ENCODE data around the gene XCL2.
"Not testable (repeated sequence)": the region's sequence is repeated elsewhere in the genome, so short reads cannot be mapped to it uniquely, and the experiment has no call there.

The XCL2 gene

GRCh38 chr1:168555508-168556046 is 11.8 kb upstream of the XCL2 start:
- no peak for DNase-seq

- no peak for DNase-seq
Observed at GRCh38 chr1:168554603-168555483, 11.0 kb upstream of the XCL2 start.

GRCh38 chr1:168553680-168554553 is 10.1 kb upstream of the XCL2 start:
- DNase-seq = no peak

GRCh38 chr1:168552961-168553360 is 9.2 kb upstream of the XCL2 start:
- no peak for DNase-seq

- no peak for DNase-seq
Observed at GRCh38 chr1:168551688-168552087, 7.9 kb upstream of the XCL2 start.

- DNase-seq = no peak
Observed at GRCh38 chr1:168550971-168551370, 7.2 kb upstream of the XCL2 start.

GRCh38 chr1:168546553-168546895 is 2.7 kb upstream of the XCL2 start:
- not testable (repeated sequence) for DNase-seq

- DNase-seq = not testable (repeated sequence)
Observed at GRCh38 chr1:168545678-168546552, 2.1 kb upstream of the XCL2 start.

- DNase-seq = not testable (repeated sequence)
Observed at GRCh38 chr1:168542978-168543377, 819 bp downstream of the XCL2 start.

- not testable (repeated sequence) for DNase-seq
Observed at GRCh38 chr1:168540798-168541197, 3.0 kb downstream of the XCL2 start.

- peak; percentile 94 for DNase-seq
Observed at GRCh38 chr1:168535536-168535935, 8.3 kb downstream of the XCL2 start.

GRCh38 chr1:168531615-168532345 is 12.0 kb downstream of the XCL2 start:
- no peak for DNase-seq

- no peak for DNase-seq
Observed at GRCh38 chr1:168529518-168529917, 14.3 kb downstream of the XCL2 start.

- DNase-seq = no peak
Observed at GRCh38 chr1:168521401-168522000, 22.3 kb downstream of the XCL2 start.

GRCh38 chr1:168520832-168521231 is 23.0 kb downstream of the XCL2 start:
- DNase-seq = no peak

GRCh38 chr1:168520052-168520751 is 23.6 kb downstream of the XCL2 start:
- no peak for DNase-seq

GRCh38 chr1:168518813-168519212 is 25.0 kb downstream of the XCL2 start:
- no peak for DNase-seq

GRCh38 chr1:168518201-168518689 is 25.6 kb downstream of the XCL2 start:
- no peak for DNase-seq

GRCh38 chr1:168514455-168514854 is 29.3 kb downstream of the XCL2 start:
- DNase-seq = no peak

GRCh38 chr1:168513656-168514404 is 30.0 kb downstream of the XCL2 start:
- DNase-seq = no peak
